CD4-positive, CD25-positive, alpha-beta regulatory T cell (primary cell): ENCODE data around the gene PHKG2. TPM values are rescaled to one million over a fixed set of nuclear protein-coding genes. Genes with fewer than 3 reads are reported as not detected.

Source experiments
- ATAC-seq, 2 donors: fragments of 150-1000 bp; cut with Tn5 transposase; one replicate each; pipeline ENCODE4 v1.10.0; 2021; ENCODE audit warnings: low read depth in 2 of 2, moderate number of reproducible peaks in 2 of 2, moderate library complexity in 1 of 2
- DNase-seq, 3 donors: peaks; one replicate each; pipeline versions ENCODE4 v3.0.0 to v3.0.0-alpha.2; 2012 to 2022; ENCODE audit warnings: mixed read lengths in 1 of 3
- H3K27ac ChIP-seq: one replicate; pipeline ENCODE4 v1.7.0; 2013; ENCODE audit warnings: mild to moderate bottlenecking, low read length; ENCODE audit not compliant: insufficient read depth, poor library complexity, severe bottlenecking
- H3K27me3 ChIP-seq: one replicate; pipeline ENCODE4 v1.7.0; 2013; ENCODE audit warnings: low read length; ENCODE audit not compliant: control insufficient read depth, insufficient read depth
- H3K36me3 ChIP-seq: one replicate; pipeline ENCODE4 v1.7.0; 2013; ENCODE audit warnings: mild to moderate bottlenecking, low read length, moderate library complexity; ENCODE audit not compliant: control insufficient read depth, insufficient read depth
- H3K4me1 ChIP-seq: 2 replicates; pipeline ENCODE4 v1.7.0; 2013; ENCODE audit warnings: mild to moderate bottlenecking, low read length; ENCODE audit not compliant: insufficient read depth, control insufficient read depth, poor library complexity, severe bottlenecking
- H3K4me3 ChIP-seq: one replicate; pipeline ENCODE4 v1.7.0; 2013; ENCODE audit warnings: low read depth, mild to moderate bottlenecking, low read length, moderate library complexity
- H3K9me3 ChIP-seq, 2 experiments: 1 replicate in 1 of 2; 2 replicates in 1 of 2; pipeline ENCODE4 v1.7.0; 2013; ENCODE audit warnings: low read length in 2 of 2, mild to moderate bottlenecking in 1 of 2, moderate library complexity in 1 of 2; ENCODE audit not compliant: control insufficient read depth in 2 of 2
- H3K27ac Mint-ChIP-seq, 3 donors: one replicate each; pipeline ENCODE4 v1.8.0; 2020 to 2022; ENCODE audit warnings: mild to moderate bottlenecking in 3 of 3, mixed read lengths in 3 of 3, moderate library complexity in 2 of 3
- H3K27me3 Mint-ChIP-seq: one replicate; pipeline ENCODE4 v1.8.0; 2022; ENCODE audit warnings: mild to moderate bottlenecking, mixed read lengths
- H3K36me3 Mint-ChIP-seq: one replicate; pipeline ENCODE4 v1.8.0; 2020; ENCODE audit warnings: mixed read lengths
- H3K4me1 Mint-ChIP-seq, 4 donors: one replicate each; pipeline ENCODE4 v1.8.0; 2020 to 2022; ENCODE audit warnings: mixed read lengths in 4 of 4, mild to moderate bottlenecking in 1 of 4
- H3K4me3 Mint-ChIP-seq, 4 donors: one replicate each; pipeline ENCODE4 v1.8.0; 2020 to 2022; ENCODE audit warnings: mild to moderate bottlenecking in 4 of 4, mixed read lengths in 4 of 4, moderate library complexity in 3 of 4
- H3K9me3 Mint-ChIP-seq, 7 donors: one replicate each; pipeline ENCODE4 v1.8.0; 2020 to 2022; ENCODE audit warnings: mixed read lengths in 7 of 7, mild to moderate bottlenecking in 3 of 7, moderate library complexity in 2 of 7
- polyA plus RNA-seq, 4 donors: library from polyadenylated mRNA; unstranded; fragments of 300-500 nt; fragmentation: Illumina TruSeq; gene quantifications; one replicate each; pipeline ENCODE4 v1.2.3, GENCODE V29; 2021
- total RNA-seq: library from RNA; stranded (reverse); gene quantifications from one replicate; pipeline ENCODE4 v1.2.3, GENCODE V29; 2022

The PHKG2 gene
- total and polyA plus RNA-seq, 5 donors from 2014 or later, result 39.5 to 48.5 (median 43.9) TPM

GRCh38 chr16:30774367-30775130 is 26.3 kb downstream of the PHKG2 start:
- H3K27me3 Mint-ChIP-seq, result no peaks in the 10 kb centered on the region
- H3K27ac Mint-ChIP-seq, result peak overlapping the region in 1 of 3 donors; percentile 76
- Histone ChIP-seq H3K36me3 (peaks cover 40% of the 10 kb centered on the region), H3K27me3 (peaks cover 2% of the 10 kb centered on the region), H3K4me3 (no peak overlapping the region), H3K4me1 (peaks cover 19% of the 10 kb centered on the region), H3K27ac (no peak overlapping the region), H3K9me3 (no peaks in the 10 kb centered on the region)
- DNase-seq, result no peak
- H3K4me3 Mint-ChIP-seq, result peak overlapping the region; percentile 72 to 90 (median 88)
- no peaks in the 10 kb centered on the region for H3K9me3 Mint-ChIP-seq
- peaks cover 5 to 33% (median 8%) of the 10 kb centered on the region in 4 donors for H3K4me1 Mint-ChIP-seq
- no peak for ATAC-seq
- peaks cover 16% of the 10 kb centered on the region for H3K36me3 Mint-ChIP-seq

- Mint-ChIP-seq H3K4me3 (peak overlapping the region; percentile 72 to 90 (median 88)), H3K4me1 (peaks cover 5 to 33% (median 8%) of the 10 kb centered on the region in 4 donors), H3K36me3 (peaks cover 15% of the 10 kb centered on the region), H3K27me3 (no peaks in the 10 kb centered on the region), H3K27ac (peak overlapping the region in 1 of 3 donors; percentile 48), H3K9me3 (no peaks in the 10 kb centered on the region)
- Histone ChIP-seq H3K27ac (no peak overlapping the region), H3K4me1 (peaks cover 19% of the 10 kb centered on the region), H3K4me3 (peak overlapping the region; percentile 53), H3K27me3 (peaks cover 2% of the 10 kb centered on the region), H3K36me3 (peaks cover 36% of the 10 kb centered on the region), H3K9me3 (no peaks in the 10 kb centered on the region)
- DNase-seq (no peak), ATAC-seq (no peak)
Observed at GRCh38 chr16:30775131-30775391, 26.8 kb downstream of the PHKG2 start.

DNA sequence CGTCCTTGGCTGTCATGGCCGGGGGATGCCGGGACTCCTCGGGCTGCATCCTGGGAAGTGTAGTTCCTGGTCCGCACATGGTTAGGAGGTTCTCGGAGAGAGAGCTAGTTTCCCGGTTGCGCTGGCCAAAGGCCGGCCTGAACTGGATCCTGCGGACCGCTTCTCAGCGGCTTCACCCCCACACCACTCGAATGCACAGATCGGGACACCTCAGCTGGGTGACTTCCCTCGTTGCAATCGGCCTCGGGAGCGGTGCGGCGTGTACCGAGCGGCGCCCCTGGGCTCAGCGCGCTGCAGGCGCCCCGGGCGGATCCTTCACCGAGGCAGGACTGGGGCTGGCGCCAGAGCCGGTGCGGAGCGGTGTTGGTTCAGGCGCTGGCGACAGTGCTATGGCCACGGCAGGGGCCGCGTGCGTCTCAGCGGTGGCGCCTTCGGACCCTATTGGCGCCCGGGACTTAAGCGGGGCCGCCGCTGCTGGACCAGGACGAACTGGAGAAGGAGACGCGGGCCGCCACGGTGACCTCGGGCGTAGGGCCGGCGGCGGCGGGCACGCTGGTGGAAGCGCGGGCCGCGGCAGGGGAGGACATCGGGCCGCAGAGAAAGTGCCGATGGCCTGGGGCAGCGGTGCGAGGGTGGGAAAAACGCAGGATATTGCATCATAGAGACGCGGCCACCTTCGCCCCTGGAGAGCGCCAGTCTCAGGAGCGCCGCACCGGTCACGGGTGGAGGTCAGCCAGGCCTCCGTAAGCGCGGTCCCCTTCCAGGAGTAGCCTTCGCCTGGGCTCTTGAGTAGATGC is 27.4 kb downstream of the PHKG2 start:
- peaks cover 2% of the 10 kb centered on the region for H3K27me3 ChIP-seq
- Mint-ChIP-seq H3K4me1 (peaks cover 5 to 33% (median 8%) of the 10 kb centered on the region in 4 donors), H3K9me3 (no peaks in the 10 kb centered on the region), H3K36me3 (peaks cover 15% of the 10 kb centered on the region), H3K27me3 (no peaks in the 10 kb centered on the region), H3K4me3 (peak overlapping the region; percentile 72 to 90 (median 88)), H3K27ac (no peak overlapping the region)
- peaks cover 32% of the 10 kb centered on the region for H3K36me3 ChIP-seq
- peak; percentile 17 to 75 (median 30) for DNase-seq
- peak; percentile 77 to 78 for ATAC-seq
- no peak overlapping the region for H3K27ac ChIP-seq
- H3K4me1 ChIP-seq, result peaks cover 19% of the 10 kb centered on the region
- H3K9me3 ChIP-seq, result no peaks in the 10 kb centered on the region
- peak overlapping the region; percentile 61 for H3K4me3 ChIP-seq

- Mint-ChIP-seq H3K36me3 (peaks cover 9% of the 10 kb centered on the region), H3K27me3 (peaks cover 7% of the 10 kb centered on the region), H3K27ac (peak overlapping the region in 1 of 3 donors; percentile 69), H3K4me1 (peaks cover 5 to 29% (median 7%) of the 10 kb centered on the region in 4 donors), H3K4me3 (peak overlapping the region in 3 of 4 donors; percentile 62 to 86 (median 79)), H3K9me3 (no peaks in the 10 kb centered on the region)
- Histone ChIP-seq H3K27me3 (peaks cover 2% of the 10 kb centered on the region), H3K36me3 (peaks cover 13% of the 10 kb centered on the region), H3K4me3 (no peak overlapping the region), H3K4me1 (peaks cover 19% of the 10 kb centered on the region), H3K9me3 (no peaks in the 10 kb centered on the region), H3K27ac (no peak overlapping the region)
- no peak for DNase-seq
- no peak for ATAC-seq
Observed at GRCh38 chr16:30777591-30778297, 29.5 kb downstream of the PHKG2 start.

GRCh38 chr16:30778549-30779244 is 30.5 kb downstream of the PHKG2 start:
- Mint-ChIP-seq H3K27ac (peak overlapping the region in 1 of 3 donors; percentile 46), H3K27me3 (peaks cover 7% of the 10 kb centered on the region)

GRCh38 chr16:30779596-30779995 is 31.4 kb downstream of the PHKG2 start:
- no peaks in the 10 kb centered on the region for H3K9me3 Mint-ChIP-seq

More at GRCh38 chr16:30778549-30779244, 30.5 kb downstream of the PHKG2 start:
- H3K9me3 Mint-ChIP-seq, result no peaks in the 10 kb centered on the region
- peak overlapping the region in 3 of 4 donors; percentile 44 to 69 (median 52) for H3K4me3 Mint-ChIP-seq
- no peak overlapping the region for H3K27ac ChIP-seq
- peaks cover 19% of the 10 kb centered on the region for H3K4me1 ChIP-seq
- no peaks in the 10 kb centered on the region for H3K9me3 ChIP-seq
- H3K36me3 ChIP-seq, result peaks cover 4% of the 10 kb centered on the region
- H3K4me1 Mint-ChIP-seq, result peaks cover 5 to 23% (median 7%) of the 10 kb centered on the region in 4 donors
- DNase-seq, result no peak
- peaks cover 2% of the 10 kb centered on the region for H3K27me3 ChIP-seq
- no peak for ATAC-seq
- H3K4me3 ChIP-seq, result no peak overlapping the region
- H3K36me3 Mint-ChIP-seq, result peaks cover 3% of the 10 kb centered on the region

GRCh38 chr16:30780021-30780420 is 31.8 kb downstream of the PHKG2 start:
- H3K9me3 Mint-ChIP-seq, result no peaks in the 10 kb centered on the region
- ATAC-seq (no peak), DNase-seq (no peak)
- H3K9me3 ChIP-seq, result no peaks in the 10 kb centered on the region
- H3K4me3 Mint-ChIP-seq, result no peak overlapping the region
- no peak overlapping the region for H3K27ac ChIP-seq
- H3K27me3 Mint-ChIP-seq, result peaks cover 15% of the 10 kb centered on the region
- no peaks in the 10 kb centered on the region for H3K36me3 Mint-ChIP-seq
- H3K4me3 ChIP-seq, result no peak overlapping the region
- H3K4me1 ChIP-seq, result peaks cover 14% of the 10 kb centered on the region
- H3K27me3 ChIP-seq, result peaks cover 2% of the 10 kb centered on the region
- H3K27ac Mint-ChIP-seq, result peak overlapping the region in 1 of 3 donors; percentile 34
- no peaks in the 10 kb centered on the region for H3K36me3 ChIP-seq
- H3K4me1 Mint-ChIP-seq, result peaks cover 5 to 22% (median 10%) of the 10 kb centered on the region in 4 donors

More at GRCh38 chr16:30779596-30779995, 31.4 kb downstream of the PHKG2 start:
- Histone ChIP-seq H3K27ac (no peak overlapping the region), H3K4me3 (no peak overlapping the region), H3K9me3 (no peaks in the 10 kb centered on the region), H3K36me3 (peaks cover 2% of the 10 kb centered on the region), H3K27me3 (peaks cover 2% of the 10 kb centered on the region), H3K4me1 (peaks cover 18% of the 10 kb centered on the region)
- no peak for ATAC-seq
- Mint-ChIP-seq H3K4me3 (peak overlapping the region in 1 of 4 donors; percentile 44), H3K36me3 (no peaks in the 10 kb centered on the region), H3K27ac (peak overlapping the region in 1 of 3 donors; percentile 34), H3K27me3 (peaks cover 11% of the 10 kb centered on the region), H3K4me1 (peaks cover 5 to 23% (median 7%) of the 10 kb centered on the region in 4 donors)
- no peak for DNase-seq
